Loucy (cell line): Measurements from ENCODE around the gene CNKSR3.

Experiments used
- CTCF ChIP-seq: fragments of 200-600 bp; sonication (generic); conservative IDR thresholded peaks from 2 replicates; pipeline ENCODE4 v1.5.1; 2014; ENCODE audit warnings: mild to moderate bottlenecking, antibody characterized with exemption, low read length
- EZH2phosphoT487 ChIP-seq: fragments of 200-600 bp; IDR thresholded peaks from 2 replicates; pipeline ENCODE4 v1.6.1; 2018; ENCODE audit warnings: antibody characterized with exemption, mild to moderate bottlenecking, moderate library complexity, borderline replicate concordance

- TF ChIP-seq CTCF (no peak), EZH2phosphoT487 (no peak)
Measured at GRCh38 chr6:154558984-154559383, 48.5 kb upstream of the CNKSR3 start.
